ENCODE data around the gene SACS. TPM values are rescaled to one million over a fixed set of nuclear protein-coding genes. Genes with fewer than 3 reads are reported as not detected.

SACS gene
- polyA plus RNA-seq, 3 donors, result 1.7 to 2.7 (median 2.2) TPM

DNA sequence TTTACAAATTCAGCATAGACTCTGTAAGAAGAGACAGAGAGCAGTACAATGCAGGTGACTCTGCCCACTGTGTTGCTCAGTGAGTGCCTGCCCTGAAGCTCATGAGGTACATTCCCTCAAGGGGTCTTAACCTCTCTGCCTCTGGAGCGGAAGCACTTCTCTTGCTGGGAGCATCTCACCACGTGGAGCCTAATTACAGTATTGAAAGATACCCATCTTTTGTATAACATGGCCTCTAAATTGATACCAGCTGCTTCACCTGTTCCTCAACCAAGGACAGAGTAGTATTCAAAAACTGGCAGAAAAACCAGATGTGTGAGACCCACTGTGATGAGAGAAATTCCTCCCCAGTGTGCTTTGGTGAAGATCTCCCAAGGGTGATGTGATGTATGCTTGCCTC lies 77.1 kb downstream of the SACS start:
- intact Hi-C loops (cut with micrococcal nuclease), result no loop called here
- Histone ChIP-seq H3K79me2 (ENCODE audit: insufficient read depth, low read length) (no peaks in the 10 kb centered on the region), H2AFZ (ENCODE audit: insufficient read depth, low read depth, low read length, poor library complexity, severe bottlenecking) (no peak overlapping the region), H3K27ac (ENCODE audit: low read depth in 1 of 2, low read length in 2 of 2) (no peak overlapping the region), H3K4me2 (replicated peaks; ENCODE audit: extremely low read depth, low read length, poor library complexity, severe bottlenecking) (no peak overlapping the region), H3K4me1 (ENCODE audit: control insufficient read depth in 1 of 2, insufficient read depth in 2 of 2, low read length in 2 of 2) (no peaks in the 10 kb centered on the region), H4K20me1 (ENCODE audit: insufficient read depth, low read length) (no peaks in the 10 kb centered on the region), H3K9me3 (replicated peaks in 1 of 2; ENCODE audit: control insufficient read depth in 1 of 2, insufficient read depth in 1 of 2, low read length in 2 of 2) (no peaks in the 10 kb centered on the region), H3K27me3 (ENCODE audit: control insufficient read depth in 2 of 2, insufficient read depth in 2 of 2, low read length in 2 of 2) (no peaks in the 10 kb centered on the region), H3K4me3 (replicated peaks in 1 of 3; ENCODE audit: low read depth in 2 of 3, low read length in 3 of 3) (no peak overlapping the region), H3K36me3 (replicated peaks in 1 of 2; ENCODE audit: control insufficient read depth in 1 of 2, insufficient read depth in 2 of 2, low read length in 2 of 2) (peaks cover 21 to 78% of the 10 kb centered on the region in 2 donors), H3K9ac (ENCODE audit: insufficient read depth, low read length, poor library complexity, severe bottlenecking) (no peak overlapping the region)
- no peak for TF ChIP-seq CTCF (IDR thresholded peaks at IDR 0.05)
- H3K27me3 Mint-ChIP-seq (ENCODE audit: low read depth in 3 of 3), result peaks cover 0 to 3% (median 0%) of the 10 kb centered on the region in 3 donors
- WGBS (ENCODE audit: insufficient coverage), result 94% methylated on average over 2 of the region's 2 CpGs
- H3K27ac Mint-ChIP-seq, result peak overlapping the region in 1 of 7 donors; percentile 16
- no peaks in the 10 kb centered on the region for H3K4me1 Mint-ChIP-seq
- peaks cover 60 to 69% of the 10 kb centered on the region in 2 donors for H3K36me3 Mint-ChIP-seq
- peaks cover 0 to 4% (median 0%) of the 10 kb centered on the region in 7 donors for H3K9me3 Mint-ChIP-seq
- no peak overlapping the region for H3K4me3 Mint-ChIP-seq
- DNase-seq, result no peak

DNA sequence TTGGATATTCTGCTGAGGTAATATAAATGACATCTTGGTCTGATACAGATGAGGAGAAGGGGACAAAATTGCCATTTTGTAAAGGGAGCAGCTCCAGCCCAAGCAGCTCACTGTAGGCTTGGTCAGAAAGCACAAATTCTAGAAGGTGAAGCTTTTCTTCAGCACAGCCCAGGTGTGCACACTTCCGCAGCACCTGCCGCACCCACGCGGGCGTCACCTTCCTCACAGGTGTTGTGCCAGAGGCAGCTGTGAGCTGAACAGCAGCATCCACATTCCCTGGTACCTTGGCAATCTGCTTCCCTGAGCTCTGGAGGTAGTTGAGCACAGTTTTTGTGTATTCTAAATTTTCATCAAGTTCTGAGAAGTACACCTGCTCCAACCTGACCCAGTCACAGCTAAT lies 79.0 kb downstream of the SACS start:
- H3K9ac ChIP-seq (ENCODE audit: insufficient read depth, low read length, poor library complexity, severe bottlenecking), result no peak overlapping the region
- peaks cover 63 to 67% of the 10 kb centered on the region in 2 donors for H3K36me3 Mint-ChIP-seq
- H3K4me1 ChIP-seq (ENCODE audit: control insufficient read depth in 1 of 2, insufficient read depth in 2 of 2, low read length in 2 of 2), result no peaks in the 10 kb centered on the region
- peaks cover 0 to 4% (median 0%) of the 10 kb centered on the region in 7 donors for H3K9me3 Mint-ChIP-seq
- H3K27ac Mint-ChIP-seq, result no peak overlapping the region
- peaks cover 24 to 78% of the 10 kb centered on the region in 2 donors for H3K36me3 ChIP-seq (replicated peaks in 1 of 2; ENCODE audit: control insufficient read depth in 1 of 2, insufficient read depth in 2 of 2, low read length in 2 of 2)
- no peaks in the 10 kb centered on the region for H4K20me1 ChIP-seq (ENCODE audit: insufficient read depth, low read length)
- intact Hi-C loops (cut with micrococcal nuclease), result no loop called here
- H3K27me3 ChIP-seq (ENCODE audit: control insufficient read depth in 2 of 2, insufficient read depth in 2 of 2, low read length in 2 of 2), result no peaks in the 10 kb centered on the region
- no peak for TF ChIP-seq CTCF (IDR thresholded peaks at IDR 0.05)
- no peaks in the 10 kb centered on the region for H3K79me2 ChIP-seq (ENCODE audit: insufficient read depth, low read length)
- no peak overlapping the region for H3K4me2 ChIP-seq (replicated peaks; ENCODE audit: extremely low read depth, low read length, poor library complexity, severe bottlenecking)
- DNase-seq, result no peak
- H3K4me1 Mint-ChIP-seq, result peaks cover under 1% of the 10 kb centered on the region
- H3K4me3 ChIP-seq (replicated peaks in 1 of 3; ENCODE audit: low read depth in 2 of 3, low read length in 3 of 3), result no peak overlapping the region
- H3K9me3 ChIP-seq (replicated peaks in 1 of 2; ENCODE audit: control insufficient read depth in 1 of 2, insufficient read depth in 1 of 2, low read length in 2 of 2), result no peaks in the 10 kb centered on the region
- H3K27me3 Mint-ChIP-seq (ENCODE audit: low read depth in 3 of 3), result no peaks in the 10 kb centered on the region
- 97% methylated on average over 5 of the region's 5 CpGs for WGBS (ENCODE audit: insufficient coverage)
- no peak overlapping the region for H3K27ac ChIP-seq (ENCODE audit: low read depth in 1 of 2, low read length in 2 of 2)
- no peak overlapping the region for H2AFZ ChIP-seq (ENCODE audit: insufficient read depth, low read depth, low read length, poor library complexity, severe bottlenecking)
- no peak overlapping the region for H3K4me3 Mint-ChIP-seq
